GM23248 (cell line): ENCODE results near the gene PPP3R1. TPM values are rescaled to one million over a fixed set of nuclear protein-coding genes. Genes with fewer than 3 reads are reported as not detected.

ENCODE experiments used
- DNase-seq: peaks from one replicate; pipeline ENCODE4 v3.0.0-alpha.2; 2015
- H2AFZ ChIP-seq: fragments of 200-600 bp; sonication (generic); 2 replicates; pipeline ENCODE4 v1.6.1; 2016; ENCODE audit warnings: antibody characterized with exemption
- H3F3A ChIP-seq: fragments of 200-600 bp; sonication (generic); 2 replicates; pipeline ENCODE4 v1.6.1; 2016; ENCODE audit warnings: mild to moderate bottlenecking, antibody characterized with exemption, mixed run types; ENCODE audit not compliant: insufficient read depth
- H3K27ac ChIP-seq: fragments of 200-600 bp; sonication (generic); 2 replicates; pipeline ENCODE4 v1.5.1; 2016; ENCODE audit warnings: mild to moderate bottlenecking
- H3K27me3 ChIP-seq: fragments of 200-600 bp; sonication (generic); replicated peaks from 2 replicates; pipeline ENCODE4 v1.6.1; 2016; ENCODE audit warnings: mild to moderate bottlenecking; ENCODE audit not compliant: insufficient read depth
- H3K36me3 ChIP-seq: fragments of 200-600 bp; sonication (generic); 2 replicates; pipeline ENCODE4 v1.6.1; 2016; ENCODE audit warnings: low read depth, mild to moderate bottlenecking
- H3K4me1 ChIP-seq: fragments of 200-600 bp; sonication (generic); 2 replicates; pipeline ENCODE4 v1.6.1; 2016; ENCODE audit warnings: mild to moderate bottlenecking; ENCODE audit not compliant: insufficient read depth
- H3K4me2 ChIP-seq: fragments of 200-600 bp; sonication (generic); one replicate; pipeline ENCODE4 v1.6.1; 2016; ENCODE audit warnings: mild to moderate bottlenecking; ENCODE audit not compliant: unreplicated experiment
- H3K4me3 ChIP-seq: fragments of 200-600 bp; sonication (generic); 2 replicates; pipeline ENCODE4 v1.5.1; 2016; ENCODE audit warnings: mild to moderate bottlenecking
- H3K79me2 ChIP-seq: fragments of 200-600 bp; sonication (generic); 2 replicates; pipeline ENCODE4 v1.6.1; 2016; ENCODE audit warnings: mild to moderate bottlenecking; ENCODE audit not compliant: insufficient read depth
- H3K9ac ChIP-seq: fragments of 200-600 bp; sonication (generic); 2 replicates; pipeline ENCODE4 v1.6.1; 2016; ENCODE audit warnings: mild to moderate bottlenecking
- H3K9me2 ChIP-seq: fragments of 200-600 bp; sonication (generic); 2 replicates; pipeline ENCODE4 v1.6.1; 2016; ENCODE audit warnings: mixed run types, mild to moderate bottlenecking, moderate library complexity; ENCODE audit not compliant: insufficient read depth
- H3K9me3 ChIP-seq: fragments of 200-600 bp; sonication (generic); one replicate; pipeline ENCODE4 v1.6.1; 2017; ENCODE audit warnings: low read depth
- H4K20me1 ChIP-seq: fragments of 200-600 bp; sonication (generic); 2 replicates; pipeline ENCODE4 v1.6.0; 2016; ENCODE audit not compliant: insufficient read depth
- EZH2 ChIP-seq: fragments of 200-600 bp; sonication (generic); IDR thresholded peaks from 2 replicates; pipeline ENCODE4 v1.6.1; 2018; ENCODE audit warnings: antibody characterized with exemption, mild to moderate bottlenecking; ENCODE audit not compliant: insufficient read depth, poor library complexity, severe bottlenecking
- EZH2phosphoT487 ChIP-seq: fragments of 200-600 bp; sonication (generic); IDR thresholded peaks from 2 replicates; pipeline ENCODE4 v1.6.1; 2018; ENCODE audit warnings: antibody characterized with exemption, moderate library complexity, mild to moderate bottlenecking, low read depth; ENCODE audit not compliant: insufficient read depth
- WGBS, 2 experiments: methylation state at CpG; one replicate each; pipeline ENCODE4 v1.1.6; 2015 to 2017; ENCODE audit warnings: low lambda C conversion rate in 2 of 2, low coverage in 1 of 2; ENCODE audit errors: missing lambda C conversion rate in 2 of 2; 5-methylcytosine and 5-hydroxymethylcytosine counted together
- in situ Hi-C: fragments of 300-500 bp; cut with MboI; formaldehyde crosslinking; loops from 2 replicates; pipeline ENCODE4 v1.15.0; 2020
- polyA plus RNA-seq: library from polyadenylated mRNA; unstranded; fragments of >200 nt; fragmentation: Nextera tagmentation; extraction: Ambion mirVana; gene quantifications from 2 replicates; pipeline ENCODE4 v1.2.1, GENCODE V29; 2016
- total RNA-seq: library from RNA; depleted of rRNA; stranded (reverse); fragments of >200 nt; shearing (Covaris generic); gene quantifications from 2 replicates; pipeline ENCODE4 v1.2.3, GENCODE V29; 2014

The PPP3R1 gene
- total and polyA plus RNA-seq, 2 experiments from 2014 or later: 3.8 to 17.7 TPM

DNA sequence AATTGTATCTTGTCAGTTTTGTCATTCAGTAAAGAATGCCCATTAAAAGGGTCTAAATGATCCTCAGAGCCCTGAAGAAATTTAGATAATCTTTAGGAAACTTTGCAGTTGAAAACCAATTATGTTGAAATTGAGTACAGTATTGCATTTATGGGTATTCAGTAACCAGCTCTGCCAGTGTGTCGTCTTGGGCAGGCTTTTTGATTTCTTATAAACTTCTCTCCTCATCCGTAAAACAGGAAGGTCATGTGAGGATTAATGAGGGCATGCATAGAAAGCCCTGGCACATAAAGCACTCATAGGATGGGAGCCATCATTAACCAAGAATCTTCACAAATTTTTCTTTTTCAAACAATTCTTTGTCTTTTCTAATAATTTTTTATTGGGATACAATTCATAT, 79.8 kb downstream of the PPP3R1 start:
- Histone ChIP-seq H3K4me2 (no peak overlapping the region), H3K9me2 (no peaks in the 10 kb centered on the region), H3K79me2 (peaks cover 12% of the 10 kb centered on the region), H4K20me1 (no peaks in the 10 kb centered on the region), H2AFZ (no peak overlapping the region), H3K4me3 (no peak overlapping the region), H3K4me1 (no peaks in the 10 kb centered on the region), H3K36me3 (peaks cover 22% of the 10 kb centered on the region; the same call in 1 of the 2 replicates), H3K9ac (no peak overlapping the region), H3F3A (peaks cover 27% of the 10 kb centered on the region; the same call in 1 of the 2 replicates), H3K27ac (no peak overlapping the region), H3K9me3 (no peaks in the 10 kb centered on the region), H3K27me3 (no peaks in the 10 kb centered on the region)
- WGBS, 2 experiments: 93 to 94% methylated on average over 2 of the region's 2 CpGs
- in situ Hi-C loops: no loop called here
- DNase-seq: no peak
- no peak for TF ChIP-seq EZH2

DNA sequence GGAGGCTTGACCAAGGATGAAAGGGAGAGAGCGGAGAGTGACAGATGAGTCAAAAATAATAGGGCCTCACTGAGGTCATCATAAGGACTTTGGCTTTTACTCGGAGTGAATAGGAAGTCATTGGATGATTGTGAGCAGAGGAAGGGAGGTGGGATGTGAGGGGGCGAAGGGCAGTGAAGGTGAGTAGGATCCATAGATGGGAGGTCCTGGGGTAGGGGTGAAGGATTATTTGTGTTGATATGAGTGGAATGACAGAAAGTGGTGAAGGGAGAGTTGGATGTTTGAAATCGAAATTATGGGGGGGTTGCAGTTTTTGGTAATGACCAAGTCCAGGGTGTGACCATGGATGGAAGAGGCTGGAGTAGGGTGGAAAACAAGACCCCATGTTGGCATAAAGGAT, 80.6 kb downstream of the PPP3R1 start:
- in situ Hi-C loops: no loop called here
- H3K36me3 ChIP-seq: peaks cover 23% of the 10 kb centered on the region; the same call in 1 of the 2 replicates

DNA sequence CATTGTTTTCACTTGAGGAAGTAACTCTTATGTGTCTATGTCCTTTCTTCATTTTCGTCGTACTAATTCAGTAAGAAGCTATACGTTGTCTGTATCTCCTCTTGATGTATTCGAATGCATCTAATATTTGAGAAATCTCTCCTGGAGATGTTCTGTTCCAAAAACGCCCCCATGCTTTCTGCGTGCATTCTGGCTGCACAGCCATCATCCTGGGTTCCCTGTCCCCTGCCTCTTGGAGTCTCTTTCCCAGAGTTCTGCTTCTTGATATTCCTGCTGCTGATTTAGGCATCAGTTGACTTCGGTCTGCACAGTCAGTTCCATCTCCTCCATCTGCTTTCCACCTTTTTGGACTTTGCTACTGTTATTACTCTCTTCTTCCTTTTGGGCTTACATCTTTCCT, 81.2 kb downstream of the PPP3R1 start:
- no peaks in the 10 kb centered on the region for H4K20me1 ChIP-seq
- H3K27me3 ChIP-seq: no peaks in the 10 kb centered on the region
- WGBS, 2 experiments: 93 to 94% methylated on average over 7 of the region's 7 CpGs
- in situ Hi-C loops: no loop called here
- H2AFZ ChIP-seq: no peak overlapping the region
- no peaks in the 10 kb centered on the region for H3K9me3 ChIP-seq
- no peak overlapping the region for H3K4me3 ChIP-seq
- no peaks in the 10 kb centered on the region for H3K9me2 ChIP-seq
- no peaks in the 10 kb centered on the region for H3K4me1 ChIP-seq
- peaks cover 25% of the 10 kb centered on the region; the same call in 1 of the 2 replicates for H3K36me3 ChIP-seq
- TF ChIP-seq EZH2 (no peak), EZH2phosphoT487 (no peak)
- H3K9ac ChIP-seq: no peak overlapping the region
- no peak for DNase-seq
- H3F3A ChIP-seq: peaks cover 31% of the 10 kb centered on the region; the same call in 1 of the 2 replicates
- peaks cover 6% of the 10 kb centered on the region; the same call in 1 of the 2 replicates for H3K79me2 ChIP-seq
- no peak overlapping the region for H3K4me2 ChIP-seq
- no peak overlapping the region for H3K27ac ChIP-seq

More for the DNA sequence above, 80.6 kb downstream of the PPP3R1 start:
- no peak overlapping the region for H3K9ac ChIP-seq
- WGBS, 2 experiments: 86 to 99% methylated on average over 4 of the region's 4 CpGs
- TF ChIP-seq EZH2phosphoT487: no peak
- no peak for TF ChIP-seq EZH2
- H3K27me3 ChIP-seq: no peaks in the 10 kb centered on the region
- H2AFZ ChIP-seq: no peak overlapping the region
- H3K9me3 ChIP-seq: no peaks in the 10 kb centered on the region
- H3K4me3 ChIP-seq: no peak overlapping the region
- H3K4me2 ChIP-seq: no peak overlapping the region
- H3F3A ChIP-seq: peaks cover 30% of the 10 kb centered on the region; the same call in 1 of the 2 replicates
- no peak overlapping the region for H3K27ac ChIP-seq
- no peaks in the 10 kb centered on the region for H3K4me1 ChIP-seq
- no peak for DNase-seq
- peaks cover 6% of the 10 kb centered on the region; the same call in 1 of the 2 replicates for H3K79me2 ChIP-seq
- no peaks in the 10 kb centered on the region for H3K9me2 ChIP-seq
- H4K20me1 ChIP-seq: no peaks in the 10 kb centered on the region

DNA sequence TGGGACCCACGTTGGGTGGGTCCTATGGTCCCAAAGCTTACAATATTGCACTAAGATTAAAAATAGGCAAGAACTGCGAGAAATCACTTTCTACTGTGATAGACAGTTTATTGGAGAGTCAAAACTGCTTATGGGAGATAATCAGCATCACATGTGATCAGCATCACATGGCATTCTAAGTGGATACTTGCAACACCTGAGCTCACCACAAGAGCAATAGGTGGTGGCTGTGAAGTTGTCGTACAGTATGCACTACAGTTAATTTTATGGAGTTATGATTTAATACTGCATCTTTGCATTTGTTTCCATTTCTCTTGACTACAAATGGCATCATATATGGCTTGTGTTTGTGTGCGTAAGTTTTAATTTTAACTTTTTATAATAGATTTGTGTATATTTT, 83.0 kb downstream of the PPP3R1 start:
- H3K9ac ChIP-seq: no peak overlapping the region
- no peak for DNase-seq
- no peaks in the 10 kb centered on the region for H3K27me3 ChIP-seq
- no peak overlapping the region for H3K4me2 ChIP-seq
- no peak overlapping the region for H3K4me3 ChIP-seq
- H3K79me2 ChIP-seq: 0 out of 2 replicates have a peak, but pooled peaks cover 6% of the 10 kb centered on the region
- H3K9me3 ChIP-seq: no peaks in the 10 kb centered on the region
- no peaks in the 10 kb centered on the region for H4K20me1 ChIP-seq
- peaks cover 8% of the 10 kb centered on the region; the same call in 1 of the 2 replicates for H3K36me3 ChIP-seq
- no peak overlapping the region for H2AFZ ChIP-seq
- no peak for TF ChIP-seq EZH2
- no peak for TF ChIP-seq EZH2phosphoT487
- peaks cover 31% of the 10 kb centered on the region; the same call in 1 of the 2 replicates for H3F3A ChIP-seq
- WGBS, 2 experiments: 81 to 89% methylated on average over 4 of the region's 4 CpGs
- no peak overlapping the region for H3K27ac ChIP-seq
- H3K4me1 ChIP-seq: no peaks in the 10 kb centered on the region
- H3K9me2 ChIP-seq: no peaks in the 10 kb centered on the region
- in situ Hi-C loops: no loop called here
